Measurements from ENCODE around the gene PEAR1.

PEAR1 gene

DNA sequence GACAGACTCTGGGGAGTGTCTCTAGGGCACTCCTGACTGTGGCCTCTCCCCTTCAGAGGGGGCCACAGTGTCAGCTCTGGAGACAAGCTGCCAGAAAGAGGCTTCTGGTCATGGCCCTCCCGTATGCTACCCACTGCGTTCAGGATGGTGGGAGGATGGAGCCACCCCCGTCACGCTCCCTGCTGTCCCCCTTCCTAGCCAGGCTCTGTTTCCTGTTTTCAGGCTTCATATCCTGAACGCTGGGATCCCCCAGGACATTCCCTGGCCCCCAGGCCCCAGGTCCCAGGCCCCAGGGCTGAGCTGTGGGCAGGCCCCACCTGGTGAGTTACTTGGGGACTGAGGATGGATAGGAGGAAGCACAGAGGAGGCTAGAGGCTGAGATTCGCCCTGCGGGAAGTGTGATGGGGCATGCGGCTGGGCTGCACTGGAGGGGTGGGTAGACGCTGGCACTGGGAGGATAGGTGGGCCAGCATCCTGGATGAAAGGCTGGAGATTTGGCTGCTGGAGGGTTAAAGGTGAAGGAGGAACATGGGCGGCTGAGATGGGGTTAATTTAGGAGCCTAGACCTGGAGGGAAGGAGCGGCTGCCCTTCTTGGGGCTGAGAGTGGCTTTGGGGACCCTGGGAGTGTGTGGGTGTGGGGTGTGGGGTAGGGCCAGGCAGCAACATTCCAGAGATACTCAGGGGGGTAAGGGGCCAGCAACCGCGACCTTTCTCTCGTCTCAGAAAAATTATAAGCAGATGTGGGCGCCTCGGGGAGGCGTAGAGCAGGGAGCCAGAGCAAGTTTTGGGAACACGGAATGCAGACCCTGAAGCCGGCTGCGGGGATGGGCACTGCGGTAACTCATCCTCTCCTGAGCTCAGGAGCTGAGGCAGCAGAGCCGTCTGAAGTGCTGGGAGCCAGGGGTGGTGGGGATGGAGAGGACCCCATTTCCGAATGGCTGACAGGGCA lies 8.7 kb downstream of the PEAR1 start:
- peaks cover 21% of the 10 kb centered on the region for H3K27me3 ChIP-seq (ENCODE audit: insufficient read depth, low read length, poor library complexity)
- no peak for DNase-seq
- no peak overlapping the region for H3K9ac ChIP-seq (ENCODE audit: low read depth, low read length)
- H2AFZ ChIP-seq (ENCODE audit: low read depth, low read length), result no peak overlapping the region
- H3K27ac ChIP-seq (ENCODE audit: low read length), result no peak overlapping the region
- TF ChIP-seq, protein P1, sequence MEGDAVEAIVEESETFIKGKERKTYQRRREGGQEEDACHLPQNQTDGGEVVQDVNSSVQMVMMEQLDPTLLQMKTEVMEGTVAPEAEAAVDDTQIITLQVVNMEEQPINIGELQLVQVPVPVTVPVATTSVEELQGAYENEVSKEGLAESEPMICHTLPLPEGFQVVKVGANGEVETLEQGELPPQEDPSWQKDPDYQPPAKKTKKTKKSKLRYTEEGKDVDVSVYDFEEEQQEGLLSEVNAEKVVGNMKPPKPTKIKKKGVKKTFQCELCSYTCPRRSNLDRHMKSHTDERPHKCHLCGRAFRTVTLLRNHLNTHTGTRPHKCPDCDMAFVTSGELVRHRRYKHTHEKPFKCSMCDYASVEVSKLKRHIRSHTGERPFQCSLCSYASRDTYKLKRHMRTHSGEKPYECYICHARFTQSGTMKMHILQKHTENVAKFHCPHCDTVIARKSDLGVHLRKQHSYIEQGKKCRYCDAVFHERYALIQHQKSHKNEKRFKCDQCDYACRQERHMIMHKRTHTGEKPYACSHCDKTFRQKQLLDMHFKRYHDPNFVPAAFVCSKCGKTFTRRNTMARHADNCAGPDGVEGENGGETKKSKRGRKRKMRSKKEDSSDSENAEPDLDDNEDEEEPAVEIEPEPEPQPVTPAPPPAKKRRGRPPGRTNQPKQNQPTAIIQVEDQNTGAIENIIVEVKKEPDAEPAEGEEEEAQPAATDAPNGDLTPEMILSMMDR (IDR thresholded peaks at IDR 0.05; ENCODE audit: borderline replicate concordance, extremely low read depth, low read length, poor library complexity, severe bottlenecking), result no peak
- TF ChIP-seq EZH2 (IDR thresholded peaks at IDR 0.05; ENCODE audit: borderline replicate concordance, low read depth, low read length, severe bottlenecking), result no peak
- H3K4me1 ChIP-seq (ENCODE audit: insufficient read depth, low read length), result no peaks in the 10 kb centered on the region
- no peaks in the 10 kb centered on the region for H3K9me3 ChIP-seq (ENCODE audit: insufficient read depth, low read length, severe bottlenecking)
- no peaks in the 10 kb centered on the region for H3K79me2 ChIP-seq (ENCODE audit: insufficient read depth, low read length)
- no peak overlapping the region for H3K4me2 ChIP-seq (ENCODE audit: insufficient read depth, low read length)
- no peak for ATAC-seq (ENCODE audit: insufficient read depth, low read depth)
- H3K36me3 ChIP-seq (ENCODE audit: insufficient read depth, low read length), result no peaks in the 10 kb centered on the region
- no peaks in the 10 kb centered on the region for H4K20me1 ChIP-seq (ENCODE audit: insufficient read depth, low read length)
- H3K4me3 ChIP-seq (ENCODE audit: low read depth in 1 of 2, low read length in 2 of 2), result no peak overlapping the region

DNA sequence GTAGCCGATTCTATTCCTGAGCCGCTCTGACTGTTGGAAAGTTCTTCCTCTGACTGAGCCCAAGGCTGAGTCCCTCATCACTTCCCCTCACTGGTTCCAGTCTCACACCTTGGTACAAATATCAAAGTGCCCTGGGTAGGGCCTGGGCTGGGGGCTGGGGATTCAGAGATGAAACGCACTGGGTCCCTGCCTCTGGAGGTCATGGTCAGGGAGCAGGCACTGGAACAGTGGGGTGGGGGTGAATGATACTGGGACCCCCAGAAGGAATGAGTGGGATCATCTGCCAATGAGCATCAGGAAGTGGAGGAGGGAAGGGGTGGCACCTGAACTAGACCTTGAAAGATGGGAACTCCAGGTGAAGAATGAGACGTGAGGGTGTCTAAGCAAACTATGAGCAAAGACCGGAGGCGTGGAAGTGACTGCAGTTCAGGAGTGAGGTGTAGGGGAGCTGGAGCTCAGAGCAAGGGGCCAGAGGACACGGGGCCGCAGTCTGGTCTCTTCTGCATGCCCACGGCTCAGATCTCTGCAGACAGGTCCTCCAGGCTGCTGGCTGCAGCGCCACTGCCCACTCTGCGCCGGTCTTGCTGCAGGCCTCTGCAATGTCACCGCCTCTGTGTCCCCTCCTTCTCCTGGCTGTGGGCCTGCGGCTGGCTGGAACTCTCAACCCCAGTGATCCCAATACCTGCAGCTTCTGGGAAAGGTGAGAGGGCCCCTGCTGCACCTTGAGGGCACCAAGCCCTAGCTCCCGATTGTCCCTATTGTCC lies 10.0 kb downstream of the PEAR1 start:
- H3K9ac ChIP-seq (ENCODE audit: low read depth, low read length), result no peak overlapping the region
- no peaks in the 10 kb centered on the region for H3K36me3 ChIP-seq (ENCODE audit: insufficient read depth, low read length)
- DNase-seq, result no peak
- no peak overlapping the region for H3K4me2 ChIP-seq (ENCODE audit: insufficient read depth, low read length)
- no peaks in the 10 kb centered on the region for H3K79me2 ChIP-seq (ENCODE audit: insufficient read depth, low read length)
- H3K27ac ChIP-seq (ENCODE audit: low read length), result no peak overlapping the region
- H3K4me3 ChIP-seq (ENCODE audit: low read depth in 1 of 2, low read length in 2 of 2), result no peak overlapping the region
- H3K9me3 ChIP-seq (ENCODE audit: insufficient read depth, low read length, severe bottlenecking), result no peaks in the 10 kb centered on the region
- TF ChIP-seq EZH2 (IDR thresholded peaks at IDR 0.05; ENCODE audit: borderline replicate concordance, low read depth, low read length, severe bottlenecking), result no peak
- TF ChIP-seq, protein P1 (IDR thresholded peaks at IDR 0.05; ENCODE audit: borderline replicate concordance, extremely low read depth, low read length, poor library complexity, severe bottlenecking), result no peak
- no peaks in the 10 kb centered on the region for H3K4me1 ChIP-seq (ENCODE audit: insufficient read depth, low read length)
- H2AFZ ChIP-seq (ENCODE audit: low read depth, low read length), result no peak overlapping the region
- peaks cover 21% of the 10 kb centered on the region for H3K27me3 ChIP-seq (ENCODE audit: insufficient read depth, low read length, poor library complexity)
- no peaks in the 10 kb centered on the region for H4K20me1 ChIP-seq (ENCODE audit: insufficient read depth, low read length)
- ATAC-seq (ENCODE audit: insufficient read depth, low read depth), result no peak

DNA sequence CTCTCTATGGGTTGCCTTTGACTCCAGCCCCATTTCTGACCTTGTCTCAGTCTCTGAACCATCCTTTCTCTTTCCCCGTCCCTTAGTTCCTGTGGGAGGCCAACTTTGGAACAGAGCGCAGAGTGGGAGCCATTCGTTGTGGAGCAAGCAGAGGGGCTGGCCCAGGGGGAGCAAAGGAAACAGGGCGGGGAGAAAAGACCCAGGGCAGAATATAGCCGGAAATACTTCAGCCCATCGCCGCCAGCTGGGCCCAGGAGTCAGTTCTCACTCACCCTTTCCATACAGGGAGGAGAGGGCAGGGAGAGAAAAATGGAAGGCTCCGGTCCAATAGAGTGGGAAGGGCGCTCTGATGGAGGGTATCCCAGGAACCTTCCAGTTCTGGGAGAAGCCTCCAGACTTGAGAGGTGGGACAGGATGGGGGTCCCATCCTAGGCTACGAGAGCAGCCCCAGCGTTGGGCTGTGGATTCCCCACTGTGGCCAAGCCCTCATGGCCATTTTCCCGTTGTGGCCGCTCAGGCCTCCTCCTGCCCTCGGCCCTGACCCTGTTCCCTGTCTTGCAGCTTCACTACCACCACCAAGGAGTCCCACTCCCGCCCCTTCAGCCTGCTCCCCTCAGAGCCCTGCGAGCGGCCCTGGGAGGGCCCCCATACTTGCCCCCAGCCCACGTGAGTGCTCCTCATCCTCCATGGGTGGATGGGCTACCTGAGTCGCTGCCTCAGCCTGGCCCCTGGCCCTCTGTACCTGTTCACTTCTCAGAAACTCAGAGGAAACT lies 10.9 kb downstream of the PEAR1 start:
- no peak overlapping the region for H3K9ac ChIP-seq (ENCODE audit: low read depth, low read length)
- H3K27ac ChIP-seq (ENCODE audit: low read length), result no peak overlapping the region
- DNase-seq (no peak), ATAC-seq (ENCODE audit: insufficient read depth, low read depth) (no peak)
- H3K4me2 ChIP-seq (ENCODE audit: insufficient read depth, low read length), result no peak overlapping the region
- TF ChIP-seq, protein P1 (IDR thresholded peaks at IDR 0.05; ENCODE audit: borderline replicate concordance, extremely low read depth, low read length, poor library complexity, severe bottlenecking), result no peak
- TF ChIP-seq EZH2 (IDR thresholded peaks at IDR 0.05; ENCODE audit: borderline replicate concordance, low read depth, low read length, severe bottlenecking), result no peak
- no peaks in the 10 kb centered on the region for H3K36me3 ChIP-seq (ENCODE audit: insufficient read depth, low read length)
- H3K4me1 ChIP-seq (ENCODE audit: insufficient read depth, low read length), result no peaks in the 10 kb centered on the region
- H3K79me2 ChIP-seq (ENCODE audit: insufficient read depth, low read length), result no peaks in the 10 kb centered on the region
- H3K9me3 ChIP-seq (ENCODE audit: insufficient read depth, low read length, severe bottlenecking), result no peaks in the 10 kb centered on the region
- H3K27me3 ChIP-seq (ENCODE audit: insufficient read depth, low read length, poor library complexity), result peaks cover 21% of the 10 kb centered on the region
- H2AFZ ChIP-seq (ENCODE audit: low read depth, low read length), result no peak overlapping the region
- no peaks in the 10 kb centered on the region for H4K20me1 ChIP-seq (ENCODE audit: insufficient read depth, low read length)
- H3K4me3 ChIP-seq (ENCODE audit: low read depth in 1 of 2, low read length in 2 of 2), result no peak overlapping the region
